Measurements from ENCODE around the gene MARCHF9.
A peak's percentile ranks its signal among the peaks of the same experiment; 100 is the strongest.
"Not testable (repeated sequence)": the region's sequence is repeated elsewhere in the genome, so short reads cannot be mapped to it uniquely, and the experiment has no call there.

MARCHF9 gene, protein sequence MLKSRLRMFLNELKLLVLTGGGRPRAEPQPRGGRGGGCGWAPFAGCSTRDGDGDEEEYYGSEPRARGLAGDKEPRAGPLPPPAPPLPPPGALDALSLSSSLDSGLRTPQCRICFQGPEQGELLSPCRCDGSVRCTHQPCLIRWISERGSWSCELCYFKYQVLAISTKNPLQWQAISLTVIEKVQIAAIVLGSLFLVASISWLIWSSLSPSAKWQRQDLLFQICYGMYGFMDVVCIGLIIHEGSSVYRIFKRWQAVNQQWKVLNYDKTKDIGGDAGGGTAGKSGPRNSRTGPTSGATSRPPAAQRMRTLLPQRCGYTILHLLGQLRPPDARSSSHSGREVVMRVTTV

GRCh38 chr12:57754411-57755193, at the start of gene MARCHF9:
TSS of gene MARCHF9 (plus strand) at chr12:57755103. CDS start at chr12:57755529, 426 bp downstream.
- DNase-seq (ENCODE audit: low read depth in 2 of 2) = peak; percentile 60 to 68

GRCh38 chr12:57707250-57707649, 47.7 kb upstream of the MARCHF9 start:
- DNase-seq (ENCODE audit: low read depth in 2 of 2) = no peak

DNA sequence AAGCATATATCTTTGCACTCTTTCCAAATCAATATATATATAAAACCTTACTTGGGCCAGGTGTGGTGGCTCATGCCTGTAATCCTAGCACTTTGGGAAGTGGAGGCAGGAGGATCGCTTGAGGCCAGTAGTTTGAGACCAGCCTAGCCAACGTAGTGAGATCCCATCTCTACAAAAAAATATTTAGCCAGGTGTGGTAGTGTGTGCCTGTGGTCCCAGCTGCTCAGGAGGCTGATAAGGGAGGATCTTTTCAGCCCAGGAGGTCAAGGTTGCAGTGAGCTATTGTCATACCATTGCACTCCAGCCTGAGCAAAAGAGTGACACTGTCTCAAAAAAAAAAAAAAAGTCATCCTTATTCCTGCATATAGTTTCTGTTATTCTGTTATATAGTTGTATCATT, 46.6 kb upstream of the MARCHF9 start:
- no peak for DNase-seq (ENCODE audit: low read depth in 2 of 2)

DNA sequence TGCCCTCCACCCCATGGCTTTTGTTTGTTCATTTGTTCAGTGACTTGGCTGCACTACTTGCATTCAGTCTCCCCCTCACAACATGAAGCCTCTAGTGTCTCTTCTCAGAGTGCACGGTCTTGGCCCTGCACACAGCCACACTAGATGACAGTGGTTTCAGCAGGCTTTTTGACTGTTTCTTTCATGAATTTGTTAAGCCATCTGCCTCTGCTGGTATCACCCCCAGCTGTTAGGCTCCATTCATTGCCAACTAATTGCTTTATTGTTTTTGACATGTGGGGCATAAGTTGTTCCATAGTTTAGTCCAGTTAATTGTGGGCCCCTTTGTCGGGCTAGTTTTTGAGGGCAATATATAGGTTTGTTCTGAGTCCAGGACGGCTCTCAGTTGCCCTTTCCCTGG, 42.2 kb upstream of the MARCHF9 start:
- no peak for DNase-seq (ENCODE audit: low read depth in 2 of 2)

DNA sequence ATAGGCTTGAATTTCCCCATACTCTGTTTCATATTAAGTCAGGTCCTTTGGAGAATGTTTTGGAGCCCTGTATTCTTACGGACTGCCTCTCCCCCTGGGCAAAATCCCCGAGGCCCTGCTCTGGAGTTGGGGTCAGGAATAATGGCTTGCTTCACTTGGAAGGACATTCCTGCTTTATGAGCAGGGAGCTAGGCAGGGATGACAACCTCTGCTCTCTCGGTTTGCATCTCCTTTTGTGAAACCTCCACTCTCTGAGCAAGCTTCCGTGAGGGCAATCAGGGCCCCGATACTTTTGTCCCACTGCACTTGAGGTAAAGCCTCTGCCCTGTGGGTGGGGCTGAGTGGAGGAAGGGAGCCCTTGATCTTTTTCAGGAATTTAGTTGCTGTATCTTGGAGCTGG, 41.7 kb upstream of the MARCHF9 start:
- DNase-seq (ENCODE audit: low read depth in 2 of 2) = no peak

GRCh38 chr12:57715036-57715748, 39.7 kb upstream of the MARCHF9 start:
- not testable (repeated sequence) for DNase-seq (ENCODE audit: low read depth in 2 of 2)

DNA sequence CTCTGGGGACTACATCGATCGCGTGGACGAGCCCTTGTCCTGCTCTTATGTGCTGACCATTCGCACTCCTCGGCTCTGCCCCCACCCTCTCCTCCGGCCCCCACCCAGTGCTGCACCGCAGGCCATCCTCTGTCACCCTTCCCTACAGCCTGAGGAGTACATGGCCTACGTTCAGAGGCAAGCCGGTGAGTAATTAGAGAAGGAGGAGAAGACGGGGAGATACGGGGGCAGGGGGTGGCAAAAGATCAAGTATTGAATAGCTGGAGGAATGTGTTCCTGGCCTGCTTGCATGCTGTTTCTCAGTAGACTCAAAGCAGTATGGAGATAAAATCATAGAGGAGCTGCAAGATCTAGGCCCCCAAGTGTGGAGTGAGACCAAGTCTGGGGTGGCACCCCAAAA, 39.1 kb upstream of the MARCHF9 start:
- DNase-seq (ENCODE audit: low read depth in 2 of 2) = no peak

DNA sequence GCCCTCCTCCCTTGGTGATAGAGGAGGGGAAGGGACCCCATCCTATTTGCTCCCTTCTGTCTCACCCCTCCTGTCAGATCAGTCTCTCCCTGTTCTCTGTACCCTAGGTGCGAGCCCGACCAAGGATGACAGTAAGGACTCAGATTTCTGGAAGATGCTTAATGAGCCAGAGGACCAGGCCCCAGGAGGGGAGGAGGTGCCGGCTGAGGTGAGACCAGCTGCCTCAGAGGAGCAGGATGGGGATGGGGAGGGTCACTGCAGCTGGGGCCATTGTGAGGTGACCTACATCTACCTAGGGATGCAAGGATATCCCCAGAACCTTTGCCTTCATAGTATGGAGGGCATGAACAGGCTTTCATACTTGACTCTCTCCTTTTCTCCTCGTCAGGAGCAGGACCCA, 38.6 kb upstream of the MARCHF9 start:
- no peak for DNase-seq (ENCODE audit: low read depth in 2 of 2)

DNA sequence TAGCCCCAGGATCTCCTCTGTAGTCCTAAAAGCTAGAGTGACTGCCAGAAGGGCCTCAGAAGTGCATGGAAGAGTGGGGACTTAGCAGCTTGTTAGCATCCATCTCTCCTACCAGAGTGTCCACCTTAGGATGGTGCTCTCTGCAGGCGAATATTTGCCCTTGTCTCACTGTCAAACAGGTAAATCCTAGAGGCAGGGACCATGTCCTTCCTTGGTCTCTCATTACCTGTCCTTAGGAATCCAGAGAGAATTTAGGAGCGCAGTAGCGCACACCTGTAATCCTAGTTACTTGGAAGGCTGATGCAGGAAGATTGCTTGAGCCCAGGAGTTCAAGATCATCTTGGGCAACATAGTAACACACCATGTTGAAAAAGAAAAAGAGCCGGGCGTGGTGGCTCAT, 37.8 kb upstream of the MARCHF9 start:
- DNase-seq (ENCODE audit: low read depth in 2 of 2) = no peak

GRCh38 chr12:57717846-57718640, 36.9 kb upstream of the MARCHF9 start:
- DNase-seq (ENCODE audit: low read depth in 2 of 2) = no peak

DNA sequence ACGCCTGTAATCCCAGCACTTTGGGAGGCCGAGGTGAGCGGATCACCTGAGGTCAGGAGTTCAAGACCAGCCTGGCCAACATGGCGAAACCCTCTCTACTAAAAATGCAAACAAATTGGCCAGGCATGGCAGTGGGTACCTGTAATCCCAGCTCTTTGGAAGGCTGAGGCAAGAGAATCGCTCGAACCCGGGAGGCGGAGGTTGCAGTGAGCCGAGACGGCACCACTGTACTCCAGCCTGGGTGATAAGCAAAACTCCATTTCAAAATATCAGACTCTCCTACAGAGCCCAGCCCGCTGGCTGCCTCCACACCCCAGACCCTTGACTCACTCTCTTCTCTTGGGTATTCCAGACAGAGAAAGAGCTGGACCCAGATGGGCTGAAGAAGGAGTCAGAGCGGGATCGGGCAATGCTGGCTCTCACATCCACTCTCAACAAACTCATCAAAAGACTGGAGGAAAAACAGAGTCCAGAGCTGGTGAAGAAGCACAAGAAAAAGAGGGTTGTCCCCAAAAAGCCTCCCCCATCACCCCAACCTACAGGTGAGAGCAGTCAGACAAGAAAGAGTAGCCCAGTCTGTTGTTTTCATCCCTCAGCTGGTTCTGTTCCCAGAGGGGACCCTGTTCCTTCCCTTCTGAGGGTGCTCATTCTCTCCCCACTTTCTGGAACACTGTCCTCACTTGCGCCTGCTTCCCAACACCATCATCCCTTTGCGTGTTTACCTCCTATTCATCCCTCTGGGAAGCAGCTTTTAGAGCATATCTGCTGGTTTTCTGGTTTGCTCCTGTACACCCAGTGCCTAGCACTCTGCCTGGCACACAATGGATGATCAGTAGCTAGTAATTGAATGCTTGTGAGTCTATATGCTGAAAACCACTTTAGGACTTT, 36.0 kb upstream of the MARCHF9 start:
- no peak for DNase-seq (ENCODE audit: low read depth in 2 of 2)

GRCh38 chr12:57719777-57720605, 34.9 kb upstream of the MARCHF9 start:
- DNase-seq (ENCODE audit: low read depth in 2 of 2) = no peak

GRCh38 chr12:57720606-57721595, 34.0 kb upstream of the MARCHF9 start:
- DNase-seq (ENCODE audit: low read depth in 2 of 2) = no peak

GRCh38 chr12:57721846-57722608, 32.9 kb upstream of the MARCHF9 start:
- DNase-seq (ENCODE audit: low read depth in 2 of 2) = not testable (repeated sequence)

GRCh38 chr12:57722716-57723629, 31.9 kb upstream of the MARCHF9 start:
- no peak for DNase-seq (ENCODE audit: low read depth in 2 of 2)

GRCh38 chr12:57723630-57723962, 31.3 kb upstream of the MARCHF9 start:
- DNase-seq (ENCODE audit: low read depth in 2 of 2) = no peak
